Stimulated activated CD4-positive, alpha-beta T cell treated with anti-CD3 and anti-CD28 coated beads, Interleukin-2, amount 100 ng/mL, for 4 hours (primary cell): Measurements from ENCODE around the gene SLC16A11.
"Not testable (repeated sequence)": the region's sequence is repeated elsewhere in the genome, so short reads cannot be mapped to it uniquely, and the experiment has no call there.

ENCODE experiments used
- DNase-seq: peaks from one replicate; pipeline ENCODE4 v3.0.0-alpha.2; 2020; ENCODE audit warnings: low read depth

The SLC16A11 gene

DNA sequence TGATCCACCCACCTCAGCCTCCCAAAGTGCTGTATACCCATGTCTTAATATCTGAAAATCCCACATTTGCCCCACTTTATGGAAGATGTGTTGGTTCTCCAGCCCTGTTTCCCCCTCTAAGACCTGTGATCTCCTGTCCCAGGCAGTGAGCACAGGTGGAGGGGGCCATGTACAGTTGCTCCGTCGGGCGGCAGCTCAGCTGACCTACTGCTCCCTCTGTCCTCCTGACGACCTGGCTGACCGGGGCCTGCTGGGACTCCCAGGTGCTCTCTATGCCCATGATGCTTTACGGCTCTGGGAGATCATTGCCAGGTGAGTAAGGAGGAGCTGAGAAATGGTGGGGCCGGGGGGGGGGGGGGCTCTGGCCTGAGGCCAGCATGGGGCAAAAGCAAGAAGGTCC is 38.2 kb downstream of the SLC16A11 start:
- no peak for DNase-seq

DNA sequence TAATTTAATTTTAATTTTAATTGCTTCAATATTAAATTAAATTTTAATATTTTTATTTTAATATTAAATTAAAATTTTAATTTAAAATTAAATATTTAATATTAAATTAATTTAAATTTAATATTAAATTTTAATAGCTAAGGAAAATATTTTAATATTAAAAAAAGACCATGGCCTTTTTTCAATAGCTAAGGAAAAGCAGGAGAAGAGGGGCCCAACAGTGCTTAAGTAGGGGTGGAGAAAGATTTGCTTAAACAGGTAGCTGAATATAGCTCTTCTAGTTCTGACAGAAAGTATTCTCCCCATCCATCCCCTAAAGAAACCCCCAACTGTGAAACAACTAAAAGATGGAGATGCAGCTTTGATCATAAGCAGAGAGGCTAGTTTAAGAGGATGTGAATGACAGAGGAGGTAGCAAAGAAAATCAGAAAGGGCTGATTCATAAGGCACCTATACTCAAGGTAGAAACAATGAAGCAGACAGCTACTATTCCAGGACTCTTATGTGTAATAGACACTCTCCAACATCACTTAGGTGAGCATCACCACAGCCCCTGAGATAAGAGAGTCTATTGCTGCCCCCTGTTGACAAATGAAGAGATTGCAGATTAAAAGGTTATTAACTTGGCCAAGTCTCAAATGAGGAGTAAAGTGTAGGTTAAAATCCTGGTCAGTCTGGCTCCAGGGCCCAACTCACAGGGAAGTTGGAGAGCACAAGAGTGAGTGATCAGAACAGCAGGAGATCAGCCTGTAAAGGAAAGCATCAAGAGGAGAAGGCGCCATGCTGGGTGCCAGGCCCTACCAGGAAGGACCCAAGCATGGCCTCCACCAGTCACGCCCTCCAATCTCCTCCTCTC is 39.3 kb downstream of the SLC16A11 start:
- no peak for DNase-seq

DNA sequence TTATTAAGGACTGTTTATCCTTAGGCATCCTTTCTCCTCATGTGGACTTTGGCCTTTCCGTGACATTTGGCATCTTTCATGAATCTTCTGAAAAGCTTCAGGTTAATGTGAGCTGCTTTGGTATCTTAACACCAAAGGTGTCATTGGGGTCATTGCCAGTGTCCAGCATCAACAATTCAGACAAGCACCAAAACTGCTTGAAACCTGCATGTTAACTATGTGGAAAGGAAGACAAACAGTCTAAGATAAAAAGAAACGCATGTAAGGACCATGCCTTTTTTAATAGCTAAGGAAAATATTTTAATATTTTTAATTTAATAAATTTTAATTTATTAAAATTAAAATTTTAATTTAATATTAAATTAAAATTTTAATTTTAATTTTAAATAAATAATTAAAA is 40.1 kb downstream of the SLC16A11 start:
- DNase-seq = no peak

- no peak for DNase-seq
These were observed 41.4 kb downstream of the SLC16A11 start for GRCh38 chr17:7002288-7003047.

GRCh38 chr17:7001318-7001961 is 42.5 kb downstream of the SLC16A11 start:
- no peak for DNase-seq

- no peak for DNase-seq
These were observed 44.9 kb downstream of the SLC16A11 start for GRCh38 chr17:6998855-6999508.

DNA sequence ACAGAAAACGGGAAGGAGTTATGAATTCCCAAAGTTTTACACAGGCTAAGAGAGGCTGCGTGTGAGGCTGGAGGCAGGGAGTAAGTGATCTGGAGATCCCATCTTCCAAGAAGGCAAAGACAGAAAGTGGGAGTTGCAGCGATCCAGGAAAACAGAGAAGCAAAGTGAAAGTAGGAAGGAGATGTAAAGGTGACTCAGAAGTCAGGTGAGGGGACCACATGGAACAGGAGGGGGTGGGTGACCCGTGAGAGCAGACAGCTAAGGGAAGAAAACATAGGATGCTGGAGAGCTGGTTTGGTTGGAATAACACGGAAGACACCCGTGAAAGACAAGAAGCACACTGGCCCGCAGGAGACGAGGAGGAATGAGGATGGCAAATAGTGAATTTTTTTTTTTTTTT is 46.7 kb downstream of the SLC16A11 start:
- DNase-seq = no peak

GRCh38 chr17:6996256-6997011 is 47.5 kb downstream of the SLC16A11 start:
- DNase-seq = no peak

DNA sequence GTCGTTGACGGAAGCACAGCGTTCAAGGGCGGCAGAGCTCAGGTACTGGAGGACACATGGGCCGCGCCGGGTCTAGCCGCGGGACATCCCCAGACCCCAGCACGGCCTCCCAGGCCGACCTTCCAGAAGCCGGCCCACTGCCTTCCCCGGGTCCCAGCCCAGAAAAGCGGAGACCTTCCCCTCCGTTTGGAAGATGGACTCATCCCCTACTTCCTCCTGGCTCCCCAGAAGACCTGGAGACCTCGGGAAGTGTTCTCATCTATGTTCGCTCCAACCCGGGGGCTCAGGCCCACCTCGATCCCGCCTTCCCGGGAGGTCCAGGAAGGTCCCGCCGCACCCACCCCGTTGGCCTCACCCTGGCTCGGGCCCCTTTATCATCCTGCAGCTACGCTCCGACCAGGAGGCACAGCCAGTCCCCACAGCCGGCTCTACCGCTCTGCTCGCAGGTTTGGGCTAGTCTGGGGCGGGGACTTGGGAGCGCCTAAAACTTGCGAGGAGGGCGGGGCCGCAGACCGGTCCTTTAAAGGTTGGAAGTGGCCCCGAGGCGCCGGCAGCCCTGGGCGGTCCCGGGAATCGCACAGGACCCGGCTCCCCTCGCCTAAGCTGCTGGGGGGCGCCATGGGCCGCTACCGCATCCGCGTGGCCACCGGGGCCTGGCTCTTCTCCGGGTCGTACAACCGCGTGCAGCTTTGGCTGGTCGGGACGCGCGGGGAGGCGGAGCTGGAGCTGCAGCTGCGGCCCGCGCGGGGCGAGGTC is 48.2 kb downstream of the SLC16A11 start, which contains the start of gene ALOX12:
ALOX12 (plus strand) TSS at position 550 of the 756 bp plus-strand sequence; CDS start at position 619, 69 bp downstream.
- no peak for DNase-seq

- DNase-seq = no peak
These were observed 49.1 kb downstream of the SLC16A11 start for GRCh38 chr17:6994666-6995256.

DNA sequence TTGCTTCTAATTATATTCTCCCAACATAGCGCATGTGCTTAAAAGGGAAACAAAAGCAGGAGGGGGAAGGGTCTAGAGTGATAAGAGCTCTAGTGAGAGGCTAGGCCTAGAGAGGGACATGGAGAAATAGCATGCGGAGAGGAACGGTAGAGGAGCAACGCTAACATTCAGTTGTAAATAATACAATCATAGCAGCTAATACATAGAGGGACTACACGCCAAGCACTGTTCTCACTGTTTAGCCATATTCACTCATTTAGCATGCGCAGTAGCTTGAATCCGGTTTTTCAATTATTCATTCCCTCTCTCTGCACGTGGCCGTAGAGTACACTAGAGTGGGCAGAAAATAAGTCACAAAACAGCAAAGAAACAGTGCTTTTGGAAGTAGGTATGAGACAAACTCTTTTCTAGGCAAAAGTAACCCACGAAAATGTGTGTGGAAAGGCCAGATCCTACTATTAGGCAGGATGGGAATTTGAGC is 49.7 kb downstream of the SLC16A11 start:
- no peak for DNase-seq

GRCh38 chr17:6993613-6994056 is 50.3 kb downstream of the SLC16A11 start:
- not testable (repeated sequence) for DNase-seq
